ENCODE data around the gene CRACDL.
"Not testable (repeated sequence)": the region's sequence is repeated elsewhere in the genome, so short reads cannot be mapped to it uniquely, and the experiment has no call there.

The CRACDL gene

DNA sequence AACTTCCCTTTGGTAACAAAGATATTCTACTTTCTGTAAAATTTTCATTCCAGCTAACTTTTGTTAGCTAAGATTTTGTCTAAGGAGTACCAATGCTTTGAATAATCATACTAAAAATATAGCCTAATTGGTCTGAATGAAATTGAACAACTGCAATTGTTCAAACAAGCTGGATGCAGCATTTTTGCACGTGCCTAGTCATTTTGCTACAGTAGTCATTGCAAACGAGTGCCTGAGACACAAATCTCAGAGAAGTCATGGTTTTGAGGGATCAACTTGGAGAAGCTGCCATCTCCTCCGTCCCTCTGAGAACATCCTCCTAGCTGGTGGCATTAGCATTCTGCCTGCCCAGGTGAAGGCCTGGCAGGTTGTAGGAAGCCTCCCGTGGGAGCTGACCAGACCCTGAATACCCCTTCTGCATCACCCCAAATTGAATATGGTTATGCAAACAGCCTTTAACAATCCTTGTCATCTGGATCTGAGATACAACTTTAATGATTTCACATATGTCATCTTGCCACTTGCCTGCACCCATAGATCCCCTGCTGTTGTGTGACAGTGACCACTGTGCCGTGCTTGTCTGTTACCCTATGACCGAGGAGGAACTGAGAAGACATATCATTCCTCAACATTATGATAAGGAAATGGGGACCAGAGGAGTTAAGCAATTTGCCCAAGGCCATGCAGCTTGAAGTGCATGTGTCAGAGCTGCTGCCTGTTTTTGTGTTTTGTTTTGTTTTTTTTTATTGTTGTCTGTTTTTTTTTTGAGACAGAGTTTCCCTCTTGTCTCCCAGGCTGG lies 176.0 kb downstream of the CRACDL start:
- H3K9me3 ChIP-seq = no peaks in the 10 kb centered on the region
- no peak overlapping the region for H3K4me3 ChIP-seq
- no peaks in the 10 kb centered on the region for H3K4me1 ChIP-seq
- H3K36me3 ChIP-seq (replicated peaks) = no peaks in the 10 kb centered on the region
- H3K27me3 ChIP-seq (ENCODE audit: low read depth) = no peaks in the 10 kb centered on the region
- DNase-seq (ENCODE audit: low spot score in 2 of 2) = no peak
- in situ Hi-C loops (cut with MboI; ENCODE audit: low sequenced_read_pairs) = no loop called here

GRCh38 chr2:98759338-98759737 lies 176.7 kb downstream of the CRACDL start:
- H3K36me3 ChIP-seq (replicated peaks) = no peaks in the 10 kb centered on the region
- H3K4me3 ChIP-seq = no peak overlapping the region
- in situ Hi-C loops (cut with MboI; ENCODE audit: low sequenced_read_pairs) = no loop called here
- no peak for DNase-seq (ENCODE audit: low spot score in 2 of 2)
- no peaks in the 10 kb centered on the region for H3K27me3 ChIP-seq (ENCODE audit: low read depth)
- H3K4me1 ChIP-seq = no peaks in the 10 kb centered on the region
- no peaks in the 10 kb centered on the region for H3K9me3 ChIP-seq

DNA sequence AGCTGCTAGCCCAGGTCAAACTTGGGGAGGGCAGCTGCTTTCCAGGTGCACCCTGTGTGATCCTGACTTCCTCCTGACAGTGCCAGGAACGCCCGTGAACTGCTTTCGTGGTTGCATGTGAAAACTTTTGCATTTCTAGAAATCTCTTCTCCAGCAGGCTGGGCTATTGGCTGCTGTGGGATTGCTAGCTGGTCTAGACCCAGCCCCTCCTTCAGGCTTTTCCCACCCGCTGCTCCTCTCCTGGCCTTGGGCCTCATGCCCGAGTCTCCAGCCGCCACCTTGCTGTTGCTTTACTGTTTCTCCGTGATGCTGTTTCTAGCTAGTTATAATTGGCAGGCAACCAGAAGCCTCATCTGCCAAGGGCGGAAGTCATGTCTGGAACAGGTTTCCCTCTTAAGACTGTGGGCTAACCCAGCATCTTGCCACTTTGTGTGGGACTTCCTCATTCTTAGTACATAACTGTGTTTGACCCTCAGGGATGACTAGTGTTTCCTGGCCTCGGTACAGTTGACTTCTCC lies 178.1 kb downstream of the CRACDL start:
- Histone ChIP-seq H3K27me3 (ENCODE audit: low read depth) (no peaks in the 10 kb centered on the region), H3K4me3 (no peak overlapping the region), H3K9me3 (no peaks in the 10 kb centered on the region), H3K4me1 (no peaks in the 10 kb centered on the region), H3K36me3 (replicated peaks) (no peaks in the 10 kb centered on the region)
- no peak for DNase-seq (ENCODE audit: low spot score in 2 of 2)
- in situ Hi-C loops (cut with MboI; ENCODE audit: low sequenced_read_pairs) = no loop called here

- Histone ChIP-seq H3K36me3 (replicated peaks) (no peaks in the 10 kb centered on the region), H3K4me1 (no peaks in the 10 kb centered on the region), H3K9me3 (no peaks in the 10 kb centered on the region), H3K27me3 (ENCODE audit: low read depth) (no peaks in the 10 kb centered on the region), H3K4me3 (no peak overlapping the region)
- in situ Hi-C loops (cut with MboI; ENCODE audit: low sequenced_read_pairs) = no loop called here
- DNase-seq (ENCODE audit: low spot score in 2 of 2) = no peak
Observed at GRCh38 chr2:98753801-98754200, 182.2 kb downstream of the CRACDL start.

- DNase-seq (ENCODE audit: low spot score in 2 of 2); H3K27me3 ChIP-seq (ENCODE audit: low read depth); H3K9me3 ChIP-seq; H3K4me3 ChIP-seq; in situ Hi-C loops (cut with MboI; ENCODE audit: low sequenced_read_pairs); H3K36me3 ChIP-seq (replicated peaks); H3K4me1 ChIP-seq: not testable (repeated sequence)
Observed at GRCh38 chr2:98752711-98753110, 183.3 kb downstream of the CRACDL start.

- Histone ChIP-seq H3K9me3 (no peaks in the 10 kb centered on the region), H3K36me3 (replicated peaks) (no peaks in the 10 kb centered on the region), H3K4me1 (no peaks in the 10 kb centered on the region), H3K4me3 (no peak overlapping the region), H3K27me3 (ENCODE audit: low read depth) (no peaks in the 10 kb centered on the region)
- in situ Hi-C loops (cut with MboI; ENCODE audit: low sequenced_read_pairs) = no loop called here
- DNase-seq (ENCODE audit: low spot score in 2 of 2) = no peak
Observed at GRCh38 chr2:98751748-98752147, 184.3 kb downstream of the CRACDL start.

- no peak overlapping the region for H3K4me3 ChIP-seq
- DNase-seq (ENCODE audit: low spot score in 2 of 2) = no peak
- no peaks in the 10 kb centered on the region for H3K36me3 ChIP-seq (replicated peaks)
- H3K9me3 ChIP-seq = no peaks in the 10 kb centered on the region
- no peaks in the 10 kb centered on the region for H3K4me1 ChIP-seq
- in situ Hi-C loops (cut with MboI; ENCODE audit: low sequenced_read_pairs) = no loop called here
- H3K27me3 ChIP-seq (ENCODE audit: low read depth) = no peaks in the 10 kb centered on the region
Observed at GRCh38 chr2:98750593-98751282, 185.3 kb downstream of the CRACDL start.

- no peak for DNase-seq (ENCODE audit: low spot score in 2 of 2)
- no peak overlapping the region for H3K4me3 ChIP-seq
Observed at GRCh38 chr2:98749066-98749450, 187.0 kb downstream of the CRACDL start.

GRCh38 chr2:98748292-98749065 lies 187.5 kb downstream of the CRACDL start:
- Histone ChIP-seq H3K36me3 (replicated peaks) (no peaks in the 10 kb centered on the region), H3K9me3 (no peaks in the 10 kb centered on the region), H3K4me1 (no peaks in the 10 kb centered on the region), H3K4me3 (no peak overlapping the region), H3K27me3 (ENCODE audit: low read depth) (no peaks in the 10 kb centered on the region)
- no peak for DNase-seq (ENCODE audit: low spot score in 2 of 2)
- in situ Hi-C loops (cut with MboI; ENCODE audit: low sequenced_read_pairs) = no loop called here

More at GRCh38 chr2:98749066-98749450, 187.0 kb downstream of the CRACDL start:
- Histone ChIP-seq H3K27me3 (ENCODE audit: low read depth) (no peaks in the 10 kb centered on the region), H3K36me3 (replicated peaks) (no peaks in the 10 kb centered on the region), H3K4me1 (no peaks in the 10 kb centered on the region), H3K9me3 (no peaks in the 10 kb centered on the region)
- in situ Hi-C loops (cut with MboI; ENCODE audit: low sequenced_read_pairs) = no loop called here

DNA sequence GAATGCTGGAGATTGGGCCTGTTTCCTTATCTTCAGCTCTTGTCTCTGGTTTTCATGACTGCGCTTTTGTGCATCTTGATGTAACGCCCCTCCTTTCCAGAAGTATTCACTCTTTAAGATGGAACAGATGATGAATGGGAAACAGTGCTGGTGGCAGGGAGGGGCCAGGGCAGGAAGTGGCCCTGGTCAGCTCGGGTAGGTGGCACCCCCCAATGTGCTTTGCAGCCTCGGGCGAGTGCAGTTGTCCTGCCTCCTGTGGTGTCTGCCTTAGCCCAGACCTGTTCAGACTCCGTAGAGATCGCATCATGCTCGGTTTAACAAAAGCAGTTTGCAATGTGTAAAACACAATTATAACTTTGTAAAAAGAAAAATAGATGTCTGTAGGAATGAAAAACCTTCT lies 188.1 kb downstream of the CRACDL start:
- in situ Hi-C loops (cut with MboI; ENCODE audit: low sequenced_read_pairs) = no loop called here
- no peaks in the 10 kb centered on the region for H3K27me3 ChIP-seq (ENCODE audit: low read depth)
- H3K4me1 ChIP-seq = no peaks in the 10 kb centered on the region
- no peaks in the 10 kb centered on the region for H3K9me3 ChIP-seq
- no peak for DNase-seq (ENCODE audit: low spot score in 2 of 2)
- no peaks in the 10 kb centered on the region for H3K36me3 ChIP-seq (replicated peaks)
- no peak overlapping the region for H3K4me3 ChIP-seq

GRCh38 chr2:98746426-98746825 lies 189.6 kb downstream of the CRACDL start:
- Histone ChIP-seq H3K27me3 (ENCODE audit: low read depth) (no peaks in the 10 kb centered on the region), H3K4me3 (no peak overlapping the region), H3K36me3 (replicated peaks) (no peaks in the 10 kb centered on the region), H3K4me1 (no peaks in the 10 kb centered on the region), H3K9me3 (no peaks in the 10 kb centered on the region)
- in situ Hi-C loops (cut with MboI; ENCODE audit: low sequenced_read_pairs) = no loop called here
- no peak for DNase-seq (ENCODE audit: low spot score in 2 of 2)

GRCh38 chr2:98744595-98744994 lies 191.4 kb downstream of the CRACDL start:
- Histone ChIP-seq H3K4me3 (no peak overlapping the region), H3K27me3 (ENCODE audit: low read depth) (no peaks in the 10 kb centered on the region), H3K36me3 (replicated peaks) (no peaks in the 10 kb centered on the region), H3K4me1 (no peaks in the 10 kb centered on the region), H3K9me3 (no peaks in the 10 kb centered on the region)
- no peak for DNase-seq (ENCODE audit: low spot score in 2 of 2)
- in situ Hi-C loops (cut with MboI; ENCODE audit: low sequenced_read_pairs) = no loop called here
